MCF 10A (cell line): ENCODE data around the gene GLP2R. TPM values are rescaled to one million over a fixed set of nuclear protein-coding genes. Genes with fewer than 3 reads are reported as not detected.

Experiments used
- BruUV-seq: library from RNA; stranded (reverse); fragments of 400-500 nt; replicated peaks from 2 replicates; lab custom pipeline; 2021; lab: Mats Ljungman, UMichigan
- CTCF ChIA-PET: fragments of 300-600 bp; sonication (Branson Sonifier 250); formaldehyde crosslinking; extraction: SDS; loops from one replicate; lab custom pipeline; 2021; ENCODE audit warnings: antibody characterized with exemption, inconsistent platforms; lab: Yijun Ruan, JAX
- POLR2A ChIA-PET: fragments of 300-600, 350-650 bp; sonication (Branson Sonifier 250); formaldehyde crosslinking; extraction: SDS; loops from one replicate; lab custom pipeline; 2020; ENCODE audit warnings: antibody characterized with exemption, inconsistent platforms; lab: Yijun Ruan, JAX
- DNase-seq: peaks from one replicate; pipeline ENCODE4 v3.0.0-alpha.2; 2018; ENCODE audit not compliant: unreplicated experiment
- H3K27ac Mint-ChIP-seq: one replicate; pipeline ENCODE4 v1.8.0; 2022; ENCODE audit warnings: mild to moderate bottlenecking, low read depth, mixed read lengths; ENCODE audit not compliant: unreplicated experiment
- H3K27me3 Mint-ChIP-seq: one replicate; pipeline ENCODE4 v1.8.0; 2022; ENCODE audit warnings: mixed read lengths; ENCODE audit not compliant: insufficient read depth, unreplicated experiment
- H3K36me3 Mint-ChIP-seq: one replicate; pipeline ENCODE4 v1.8.0; 2022; ENCODE audit warnings: mild to moderate bottlenecking, moderate library complexity, mixed read lengths; ENCODE audit not compliant: insufficient read depth, unreplicated experiment
- H3K4me1 Mint-ChIP-seq: one replicate; pipeline ENCODE4 v1.8.0; 2022; ENCODE audit warnings: mixed read lengths; ENCODE audit not compliant: insufficient read depth, unreplicated experiment
- H3K4me3 Mint-ChIP-seq: one replicate; pipeline ENCODE4 v1.8.0; 2022; ENCODE audit warnings: mild to moderate bottlenecking, moderate library complexity, mixed read lengths; ENCODE audit not compliant: unreplicated experiment
- H3K9me3 Mint-ChIP-seq: one replicate; pipeline ENCODE4 v1.8.0; 2022; ENCODE audit warnings: mixed read lengths; ENCODE audit not compliant: unreplicated experiment
- CTCF ChIP-seq: fragments of 200-600 bp; IDR thresholded peaks from one replicate; pipeline ENCODE4 v1.8.0; 2022; ENCODE audit warnings: antibody characterized with exemption, mild to moderate bottlenecking; ENCODE audit not compliant: unreplicated experiment
- intact Hi-C: fragments of 100-400 bp; cut with micrococcal nuclease; formaldehyde crosslinking; loops from 2 replicates; pipeline ENCODE4 v1.14.1; 2022
- total RNA-seq: library from RNA; stranded (reverse); gene quantifications from 2 replicates; pipeline ENCODE4 v1.2.3, GENCODE V29; 2022

Gene GLP2R
- total RNA-seq, 1 experiment from 2014 or later = 0.09 TPM

GRCh38 chr17:9940841-9941240 is 115.1 kb downstream of the GLP2R start:
- Mint-ChIP-seq H3K9me3 (no peaks in the 10 kb centered on the region), H3K27me3 (no peaks in the 10 kb centered on the region), H3K4me3 (no peak overlapping the region), H3K27ac (no peak overlapping the region), H3K36me3 (no peaks in the 10 kb centered on the region), H3K4me1 (peaks cover 7% of the 10 kb centered on the region)
- POLR2A ChIA-PET = no interaction called here
- CTCF ChIA-PET = interaction anchor here (1.2 kb wide), 1 partner anchor 15 kb away, joined by 3 read pairs; no protein-coding TSS in a partner anchor
- no TSS peak for BruUV-seq
- intact Hi-C loops = no loop called here
- DNase-seq = no peak
- TF ChIP-seq CTCF = no peak

DNA sequence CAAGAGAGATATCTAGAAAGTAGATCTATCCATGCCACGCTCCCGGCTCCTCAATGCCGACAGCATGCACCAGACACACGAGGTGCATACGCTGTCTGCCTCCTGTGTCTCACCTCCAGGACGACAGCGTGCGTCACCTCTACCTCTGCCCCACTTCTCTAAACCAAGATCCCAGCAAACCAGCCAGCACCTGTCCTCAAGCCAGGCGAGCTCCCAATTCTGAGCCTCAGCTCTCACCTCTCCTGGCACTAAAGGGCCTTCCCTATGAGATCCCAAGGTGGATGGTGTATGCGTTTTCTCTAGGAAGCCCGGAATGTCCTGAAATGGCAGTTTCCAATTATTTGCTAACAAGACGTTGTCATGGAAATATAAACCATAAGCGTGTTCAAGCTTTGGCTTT is 115.6 kb downstream of the GLP2R start:
- H3K4me1 Mint-ChIP-seq = peaks cover 7% of the 10 kb centered on the region
- no TSS peak for BruUV-seq
- POLR2A ChIA-PET = no interaction called here
- H3K27me3 Mint-ChIP-seq = no peaks in the 10 kb centered on the region
- no peak for DNase-seq
- H3K4me3 Mint-ChIP-seq = no peak overlapping the region
- CTCF ChIA-PET = interaction anchor here (0.9 to 1.2 kb wide), 2 partner anchors 12 to 673 kb away, joined by 3 to 4 read pairs; no protein-coding TSS in a partner anchor
- intact Hi-C loops = no loop called here
- no peaks in the 10 kb centered on the region for H3K36me3 Mint-ChIP-seq
- no peak overlapping the region for H3K27ac Mint-ChIP-seq
- H3K9me3 Mint-ChIP-seq = no peaks in the 10 kb centered on the region
- TF ChIP-seq CTCF = no peak

Other genes starting within 250 kb of the GLP2R start
- gene CFAP52, start 249.3 kb upstream of the GLP2R start, total RNA-seq = not detected in 2 replicates
- 1.9 and 3.2 TPM in 2 replicates for gene USP43, start 180.4 kb upstream of the GLP2R start, total RNA-seq
- not detected in 2 replicates for gene DHRS7C, start 34.3 kb upstream of the GLP2R start, total RNA-seq
- not detected in 2 replicates for gene GSG1L2, start 3.8 kb upstream of the GLP2R start, total RNA-seq
- gene RCVRN, start 79.3 kb downstream of the GLP2R start, total RNA-seq = not detected in 2 replicates